ENCODE data around the gene MAPK10. TPM values are rescaled to one million over a fixed set of nuclear protein-coding genes. Genes with fewer than 3 reads are reported as not detected.

Gene MAPK10
- total and polyA plus RNA-seq, 2 experiments from 2014 or later: 3.6 to 8.1 TPM

- Mint-ChIP-seq H3K27me3 (ENCODE audit: insufficient read depth, low read depth, poor library complexity) (no peaks in the 10 kb centered on the region), H3K4me1 (no peaks in the 10 kb centered on the region), H3K36me3 (ENCODE audit: low read depth) (no peaks in the 10 kb centered on the region), H3K27ac (no peak overlapping the region), H3K4me3 (no peak overlapping the region), H3K9me3 (no peaks in the 10 kb centered on the region)
- H3K36me3 ChIP-seq (ENCODE audit: insufficient read depth): no peaks in the 10 kb centered on the region
- no peaks in the 10 kb centered on the region for H3K79me2 ChIP-seq (replicated peaks; ENCODE audit: insufficient read depth)
- no peaks in the 10 kb centered on the region for H3K9me2 ChIP-seq (ENCODE audit: insufficient read depth)
- no peaks in the 10 kb centered on the region for H3K27me3 ChIP-seq (ENCODE audit: insufficient read depth)
- TF ChIP-seq CREB1 (CRISPR knock-in tag; IDR thresholded peaks at IDR 0.05; ENCODE audit: low read depth): no peak
- no peak for TF ChIP-seq JUNB (IDR thresholded peaks at IDR 0.05; ENCODE audit: unreplicated experiment)
- no peak for TF ChIP-seq NANOG (IDR thresholded peaks at IDR 0.05; ENCODE audit: borderline replicate concordance)
- TF ChIP-seq ETS1 (IDR thresholded peaks at IDR 0.05): no peak
- no peak for TF ChIP-seq POLR2AphosphoS5 (IDR thresholded peaks at IDR 0.05; ENCODE audit: low read depth)
- TF ChIP-seq ZNF114 (CRISPR knock-in tag; IDR thresholded peaks at IDR 0.05): no peak
- TF ChIP-seq EZH2phosphoT487 (IDR thresholded peaks at IDR 0.05; ENCODE audit: unreplicated experiment): no peak
- TF ChIP-seq ZNF331 (CRISPR knock-in tag; IDR thresholded peaks at IDR 0.05; ENCODE audit: low read depth): no peak
- TF ChIP-seq EZH2 (IDR thresholded peaks at IDR 0.05; ENCODE audit: low read depth, unreplicated experiment): no peak
- no peak for TF ChIP-seq ZNF462 (CRISPR knock-in tag; IDR thresholded peaks at IDR 0.05)
- no peak for TF ChIP-seq STAT1 (IDR thresholded peaks at IDR 0.05; ENCODE audit: unreplicated experiment)
- TF ChIP-seq REST (IDR thresholded peaks at IDR 0.05; ENCODE audit: unreplicated experiment): no peak
- no peak overlapping the region for H3K27ac ChIP-seq (ENCODE audit: low read depth)
- ATAC-seq: no peak; the same call in 2 of the 3 replicates
- H3K4me3 ChIP-seq: no peak overlapping the region
- no peak overlapping the region; the same call in 1 of the 2 replicates for H2AFZ ChIP-seq
- no peaks in the 10 kb centered on the region for H4K20me1 ChIP-seq (replicated peaks; ENCODE audit: insufficient read depth)
- no peak overlapping the region for H3K4me2 ChIP-seq
- DNase-seq (ENCODE audit: low spot score): no peak
- no peaks in the 10 kb centered on the region for H3F3A ChIP-seq (replicated peaks; ENCODE audit: low read depth)
- H3K4me1 ChIP-seq (ENCODE audit: insufficient read depth): no peaks in the 10 kb centered on the region
Observed at GRCh38 chr4:85970535-85970934, 389.3 kb downstream of the MAPK10 start.

Data from GM23338 (cell line).